ENCODE measurements around the gene FILIP1L.

GRCh38 chr3:100125161-100125938 lies 11.0 kb upstream of the FILIP1L start:
- TF ChIP-seq POLR2AphosphoS5 (IDR thresholded peaks at IDR 0.05) (no peak), POLR2A (IDR thresholded peaks at IDR 0.05) (no peak), EP300 (IDR thresholded peaks at IDR 0.05) (no peak)

All from stomach (tissue), 4 donors.